HG02938 (cell line): ENCODE data around the gene MYO15A.

Source experiments
- ATAC-seq: cut with Tn5 transposase; IDR thresholded peaks from one replicate; pipeline ENCODE4 v1.9.1; 2021; ENCODE audit warnings: mild to moderate bottlenecking, moderate library complexity; ENCODE audit not compliant: unreplicated experiment

Gene MYO15A

DNA sequence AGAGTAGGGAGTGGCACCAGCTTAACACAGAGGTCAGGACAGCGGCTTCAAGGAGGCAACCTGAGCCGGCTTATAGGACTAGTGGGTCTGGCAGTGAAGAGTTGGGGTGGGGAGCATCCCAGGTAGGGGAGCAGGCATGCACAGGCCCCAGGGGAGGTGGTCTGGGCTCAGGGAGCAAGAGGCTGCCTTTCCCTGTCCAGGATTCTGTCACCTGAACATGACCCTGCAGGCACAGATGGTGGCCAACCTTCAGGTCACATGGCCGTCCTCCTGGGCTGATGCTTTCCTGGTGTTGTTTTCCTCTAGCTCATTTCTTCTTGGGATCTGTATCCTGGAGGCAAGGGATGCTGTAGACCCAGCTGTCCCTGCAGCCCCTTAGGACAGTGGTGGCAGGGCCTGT lies 3.5 kb upstream of the MYO15A start:
- no peak for ATAC-seq

DNA sequence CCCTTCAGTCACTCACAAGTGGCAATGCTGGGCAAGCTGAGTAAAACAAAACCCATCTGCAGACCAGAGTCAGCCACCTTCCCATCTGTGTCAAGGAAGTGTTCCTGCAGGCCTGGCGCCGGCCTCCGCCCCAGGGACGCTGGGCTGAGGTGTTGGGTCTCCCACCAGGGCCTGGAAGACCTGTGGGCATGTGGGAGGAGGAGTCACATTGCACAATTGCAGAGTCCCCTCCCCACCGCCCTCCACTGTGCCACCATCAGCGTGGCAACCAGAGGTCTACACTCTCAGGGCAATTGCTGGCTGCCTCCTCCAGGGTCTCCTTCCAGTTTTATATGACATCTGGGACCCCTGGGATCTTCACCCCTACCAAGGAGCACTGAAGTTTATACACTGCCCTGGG lies 3.0 kb upstream of the MYO15A start:
- ATAC-seq: no peak

DNA sequence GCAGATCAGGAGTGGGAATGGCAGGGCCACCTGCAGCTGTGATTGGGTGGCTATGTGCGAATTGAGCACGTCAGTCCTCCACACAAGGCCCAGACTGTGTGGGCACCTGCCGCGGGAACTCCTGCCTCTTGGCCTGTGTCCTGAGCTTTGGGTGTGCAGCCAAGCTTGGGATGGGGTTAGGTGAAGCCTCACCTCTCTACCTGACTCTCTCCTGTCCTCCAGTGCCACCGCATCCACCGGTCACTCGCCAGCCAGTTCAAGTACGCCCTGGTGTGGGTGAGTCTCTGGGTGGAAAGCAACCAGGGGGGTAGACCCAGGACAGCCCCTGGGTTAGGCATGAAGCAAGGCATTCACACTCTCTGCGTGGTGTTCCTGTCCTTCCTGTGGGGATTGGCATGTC lies 2.3 kb upstream of the MYO15A start:
- ATAC-seq: no peak

DNA sequence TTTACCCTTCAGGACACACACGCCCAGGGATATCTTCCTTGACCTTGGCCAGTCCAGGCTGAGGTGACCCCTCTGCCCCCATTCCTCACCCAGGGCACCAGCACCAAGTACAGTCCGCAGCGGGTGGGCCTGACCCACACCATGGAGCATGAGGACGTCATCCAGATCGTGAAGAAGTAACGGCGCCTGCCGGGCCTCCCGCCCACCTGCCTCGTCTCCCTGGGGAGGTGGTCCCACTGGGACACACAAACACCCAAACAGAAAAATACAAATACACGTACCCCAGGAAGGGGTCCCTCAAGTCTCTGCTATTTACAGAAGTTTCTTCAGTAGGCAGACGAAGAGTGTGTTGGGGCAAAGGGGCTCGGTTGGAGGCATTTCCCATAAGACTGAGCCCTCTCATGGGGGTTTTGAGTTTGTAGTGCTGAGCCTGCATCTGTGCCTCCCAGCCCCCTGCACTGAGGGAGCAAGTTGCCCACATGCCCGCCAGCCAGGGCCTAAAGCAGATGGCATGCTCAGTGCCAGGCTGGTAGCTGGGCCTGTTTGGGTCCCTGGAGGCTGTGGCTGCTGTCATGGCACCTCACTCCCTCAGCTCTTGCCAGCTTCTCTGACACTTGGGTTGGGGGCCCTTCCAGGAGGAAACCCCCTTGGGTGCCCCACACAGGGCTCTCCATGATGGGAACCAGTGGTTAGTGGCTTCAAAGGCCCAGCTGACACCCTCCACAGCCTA lies 1.3 kb upstream of the MYO15A start:
- no peak for ATAC-seq

DNA sequence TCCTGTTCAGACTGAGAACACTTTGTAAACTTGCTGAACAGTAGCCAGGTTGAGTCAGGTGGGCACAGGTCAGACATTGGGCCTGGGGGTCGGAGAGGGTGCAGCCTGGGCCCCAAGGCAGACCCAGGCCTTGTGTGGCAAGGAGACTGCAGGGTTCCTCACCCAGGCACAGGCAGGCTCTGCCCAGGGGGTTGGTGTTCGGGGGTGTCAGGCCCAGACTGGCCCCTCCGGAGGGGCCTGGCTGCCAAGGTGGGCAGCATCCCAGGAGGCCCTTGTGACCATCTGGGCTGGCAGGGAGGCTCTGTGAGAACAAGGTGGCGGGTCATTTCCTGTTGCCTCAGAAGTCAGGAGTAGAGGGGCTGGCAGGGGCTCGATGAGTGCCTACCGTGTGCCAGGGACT lies 585 bp upstream of the MYO15A start:
- no peak for ATAC-seq

DNA sequence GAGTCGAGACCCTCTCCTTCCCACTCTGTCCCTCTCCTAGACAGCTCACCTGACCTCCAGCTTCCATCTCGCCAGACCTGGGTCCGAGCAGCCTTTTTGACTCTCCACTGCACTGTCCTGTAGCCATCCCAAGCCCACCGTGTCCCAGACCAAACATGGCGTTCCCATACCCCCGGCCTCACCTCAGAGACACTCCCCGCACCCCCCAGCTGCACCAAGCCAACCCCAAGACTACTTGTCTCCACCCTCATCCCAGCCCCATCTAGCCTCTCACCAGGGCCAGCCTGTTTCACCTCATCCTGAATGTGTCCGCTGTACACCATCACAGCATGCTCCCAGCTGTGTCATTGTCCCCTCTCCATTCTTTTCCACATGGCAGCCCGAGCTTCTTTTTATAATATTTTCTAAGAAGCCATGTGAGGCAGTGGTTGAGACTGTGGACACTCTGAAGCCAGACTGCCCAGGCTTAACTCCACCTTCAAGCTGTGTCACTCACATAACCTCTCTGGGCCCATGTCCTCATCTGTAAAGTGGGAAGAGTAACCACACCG lies 1.5 kb downstream of the MYO15A start:
- no peak for ATAC-seq

DNA sequence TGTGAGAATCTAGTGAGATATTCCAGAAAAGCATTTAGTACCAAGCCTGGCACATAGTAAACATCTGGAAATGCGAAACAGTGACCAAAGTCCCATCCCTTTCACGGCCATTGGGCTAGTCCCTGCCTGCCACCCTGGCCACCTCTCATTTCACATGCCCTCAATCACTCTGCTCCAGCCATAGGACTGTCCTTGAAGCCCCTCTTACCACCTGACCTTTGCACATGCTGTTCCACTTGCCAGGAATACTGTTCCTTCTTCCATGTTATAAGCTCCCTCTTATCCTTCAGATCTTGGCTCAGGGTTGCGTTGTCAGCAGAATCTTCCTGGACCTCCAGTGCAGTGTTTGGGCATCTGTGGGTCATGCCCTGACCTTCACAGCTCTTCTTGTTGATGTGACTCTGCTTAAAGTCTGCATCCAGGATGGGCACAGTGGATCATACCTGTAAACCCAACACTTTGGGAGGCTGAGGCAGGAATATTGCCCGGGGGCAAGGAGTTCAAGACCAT lies 2.1 kb downstream of the MYO15A start:
- no peak for ATAC-seq

DNA sequence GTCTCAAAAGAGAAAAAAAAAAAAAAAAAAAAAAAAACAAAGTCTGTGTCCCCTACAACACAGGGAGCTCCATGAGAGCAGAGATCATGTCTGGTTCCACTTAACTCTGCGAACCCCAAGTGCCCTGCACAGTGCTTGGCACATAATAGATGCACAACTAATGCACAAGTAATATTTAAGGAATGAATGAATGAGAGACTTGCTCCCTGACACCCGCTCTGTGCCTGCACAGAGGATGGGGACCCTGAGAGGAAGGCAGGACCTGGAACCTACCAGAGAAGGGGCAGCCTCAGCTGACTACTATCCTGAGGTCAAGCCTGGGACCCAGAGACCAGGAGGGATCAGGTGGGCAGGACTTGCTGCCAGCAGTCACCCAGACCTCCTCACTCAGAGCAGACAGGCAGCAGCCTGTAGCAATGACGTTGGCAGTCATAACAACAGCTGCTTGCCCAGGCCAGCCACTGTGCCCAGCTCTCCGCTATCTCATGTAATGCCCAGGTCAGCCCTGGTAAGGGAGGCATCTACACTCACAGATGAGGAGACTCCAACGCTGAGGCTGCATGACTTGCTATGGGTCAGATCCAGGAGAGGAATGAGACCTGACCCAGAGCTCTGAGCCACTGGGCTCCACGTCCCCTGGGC lies 2.9 kb downstream of the MYO15A start:
- no peak for ATAC-seq

DNA sequence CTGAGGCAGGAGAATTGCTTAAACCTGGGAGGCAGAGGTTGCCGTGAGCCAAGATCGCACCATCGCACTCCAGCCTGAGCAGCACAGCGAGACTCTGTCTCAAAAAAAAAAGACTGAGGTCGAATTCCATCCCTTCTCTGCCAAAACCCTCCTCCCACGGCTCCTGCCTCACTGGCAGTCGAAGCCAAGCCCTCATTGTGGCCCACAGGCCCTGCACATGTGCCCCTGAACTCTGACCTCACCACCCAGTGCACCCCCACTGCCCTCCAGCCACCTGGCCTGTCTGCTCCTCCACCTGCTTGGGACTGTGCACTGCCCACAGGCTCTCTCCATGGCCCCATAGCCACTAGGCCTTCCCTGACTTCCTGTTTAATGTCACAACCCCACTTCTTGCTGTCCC lies 7.0 kb downstream of the MYO15A start:
- no peak for ATAC-seq

DNA sequence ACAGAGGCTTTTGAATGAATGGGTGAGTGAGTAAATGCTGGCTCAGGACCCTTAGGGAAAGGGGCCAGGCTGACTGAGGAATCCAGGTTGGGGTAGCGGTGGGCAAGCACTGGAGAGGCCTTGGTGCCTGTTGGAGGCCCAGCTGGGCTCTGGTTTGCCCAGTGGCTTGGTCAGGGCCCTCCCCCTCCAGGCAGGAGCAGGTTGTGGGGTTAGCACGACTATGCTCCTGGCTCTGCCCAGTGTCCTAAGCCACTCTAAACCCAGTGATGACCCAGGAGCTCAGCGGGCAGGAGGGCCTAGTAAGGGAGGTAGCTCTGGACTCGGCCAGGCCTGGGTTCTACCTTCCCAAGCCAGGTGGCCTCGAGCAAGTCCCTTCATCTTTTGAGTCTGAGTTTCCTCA lies 7.5 kb downstream of the MYO15A start:
- no peak for ATAC-seq

DNA sequence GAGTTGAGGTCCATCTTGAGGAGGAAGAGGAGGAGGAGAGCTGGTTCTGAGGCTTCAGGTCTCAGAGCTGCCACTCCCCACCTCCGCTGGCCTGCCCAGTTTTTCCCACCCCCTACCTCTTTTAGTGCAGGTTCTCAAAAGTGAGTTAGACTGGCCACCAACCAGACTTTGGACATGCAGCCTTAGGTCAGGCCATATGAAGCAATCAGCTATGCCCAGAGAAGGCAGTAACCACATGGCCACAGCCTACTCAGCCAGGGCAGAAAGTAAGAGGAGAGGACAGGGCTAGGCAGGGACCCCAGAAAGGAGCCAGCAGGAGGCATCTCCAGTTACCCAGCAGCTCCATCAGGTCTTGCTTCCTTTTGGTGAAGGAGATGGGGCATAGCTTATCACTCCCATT lies 9.0 kb downstream of the MYO15A start:
- ATAC-seq: no peak

DNA sequence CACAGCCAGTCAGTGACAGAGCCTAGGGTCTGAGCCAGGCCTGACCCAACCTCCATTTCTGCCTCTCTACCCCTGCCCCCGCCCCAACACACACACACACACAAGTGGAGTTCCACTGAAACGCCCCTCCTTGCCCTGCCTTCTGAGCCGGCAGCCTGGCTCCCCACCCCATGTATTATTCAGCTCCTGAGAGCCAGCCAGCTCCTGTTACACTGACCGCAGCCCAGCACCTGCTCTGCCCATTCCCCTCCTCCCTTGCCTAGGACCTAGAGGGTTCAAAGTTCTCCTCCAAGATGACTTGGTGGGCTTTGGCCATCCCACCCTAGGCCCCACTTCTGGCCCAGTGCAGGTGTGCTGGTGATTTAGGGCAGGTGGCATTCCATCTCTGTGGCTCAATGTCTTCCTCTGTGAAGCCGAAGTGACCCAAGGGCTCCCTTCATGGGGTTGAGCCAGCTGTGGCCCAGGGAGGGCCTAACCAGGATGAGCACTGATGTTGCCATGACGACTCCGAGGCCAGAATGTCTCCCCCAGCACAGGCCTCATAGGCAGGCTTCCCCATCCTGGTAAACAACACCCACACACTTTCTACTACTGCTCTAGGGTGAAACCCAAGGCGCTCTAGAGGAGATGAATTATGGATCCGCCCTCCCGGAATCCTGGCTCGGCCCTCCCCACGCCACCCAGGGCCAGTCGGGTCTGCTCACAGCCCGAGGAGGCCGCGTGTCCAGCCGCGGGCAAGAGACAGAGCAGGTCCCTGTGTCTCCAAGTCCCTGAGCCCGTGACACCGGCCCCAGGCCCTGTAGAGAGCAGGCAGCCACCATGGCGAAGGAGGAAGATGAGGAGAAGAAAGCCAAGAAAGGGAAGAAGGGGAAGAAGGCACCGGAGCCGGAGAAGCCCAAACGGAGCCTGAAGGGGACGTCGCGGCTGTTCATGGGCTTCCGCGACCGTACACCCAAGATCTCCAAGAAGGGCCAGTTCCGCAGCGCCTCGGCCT lies 9.7 kb downstream of the MYO15A start:
- ATAC-seq: no peak

DNA sequence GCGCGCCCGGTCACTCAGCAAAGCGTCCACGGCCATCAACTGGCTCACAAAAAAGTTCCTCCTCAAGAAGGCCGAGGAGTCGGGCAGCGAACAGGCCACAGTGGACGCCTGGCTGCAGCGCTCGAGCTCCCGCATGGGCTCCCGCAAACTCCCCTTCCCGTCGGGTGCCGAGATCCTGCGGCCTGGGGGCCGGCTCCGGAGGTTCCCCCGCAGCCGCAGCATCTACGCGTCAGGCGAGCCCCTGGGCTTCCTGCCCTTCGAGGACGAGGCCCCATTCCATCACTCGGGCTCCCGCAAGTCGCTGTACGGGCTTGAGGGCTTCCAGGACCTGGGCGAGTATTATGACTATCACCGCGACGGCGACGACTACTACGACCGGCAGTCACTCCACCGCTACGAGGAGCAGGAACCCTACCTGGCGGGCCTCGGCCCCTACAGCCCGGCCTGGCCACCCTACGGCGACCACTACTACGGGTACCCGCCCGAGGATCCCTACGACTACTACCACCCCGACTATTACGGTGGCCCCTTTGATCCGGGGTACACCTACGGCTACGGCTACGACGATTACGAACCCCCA lies 10.7 kb downstream of the MYO15A start:
- ATAC-seq: no peak

DNA sequence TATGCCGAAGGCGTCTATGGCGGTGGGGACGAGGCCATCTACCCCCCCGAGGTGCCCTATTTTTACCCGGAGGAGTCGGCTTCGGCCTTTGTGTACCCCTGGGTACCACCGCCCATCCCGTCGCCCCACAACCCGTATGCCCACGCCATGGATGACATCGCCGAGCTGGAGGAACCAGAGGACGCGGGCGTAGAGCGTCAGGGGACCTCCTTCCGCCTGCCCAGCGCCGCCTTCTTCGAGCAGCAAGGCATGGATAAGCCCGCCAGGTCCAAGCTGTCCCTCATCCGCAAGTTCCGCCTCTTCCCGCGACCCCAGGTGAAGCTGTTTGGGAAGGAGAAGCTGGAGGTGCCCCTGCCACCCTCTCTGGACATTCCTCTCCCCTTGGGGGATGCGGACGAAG lies 11.4 kb downstream of the MYO15A start:
- no peak for ATAC-seq

DNA sequence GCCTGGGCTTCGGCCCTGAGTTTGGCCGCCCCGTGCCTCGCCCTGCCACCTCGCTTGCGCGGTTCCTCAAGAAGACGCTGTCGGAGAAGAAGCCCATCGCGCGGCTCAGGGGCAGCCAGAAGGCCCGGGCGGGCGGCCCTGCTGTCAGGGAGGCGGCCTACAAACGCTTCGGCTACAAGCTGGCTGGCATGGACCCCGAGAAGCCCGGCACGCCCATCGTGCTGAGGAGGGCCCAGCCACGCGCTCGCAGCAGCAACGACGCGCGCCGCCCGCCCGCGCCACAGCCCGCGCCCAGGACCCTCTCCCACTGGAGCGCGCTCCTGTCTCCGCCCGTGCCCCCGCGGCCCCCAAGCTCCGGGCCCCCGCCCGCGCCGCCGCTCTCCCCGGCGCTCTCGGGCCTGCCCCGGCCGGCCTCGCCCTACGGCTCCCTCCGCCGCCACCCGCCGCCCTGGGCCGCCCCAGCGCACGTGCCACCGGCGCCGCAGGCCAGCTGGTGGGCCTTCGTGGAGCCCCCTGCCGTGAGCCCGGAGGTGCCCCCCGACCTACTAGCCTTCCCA lies 12.0 kb downstream of the MYO15A start:
- no peak for ATAC-seq

DNA sequence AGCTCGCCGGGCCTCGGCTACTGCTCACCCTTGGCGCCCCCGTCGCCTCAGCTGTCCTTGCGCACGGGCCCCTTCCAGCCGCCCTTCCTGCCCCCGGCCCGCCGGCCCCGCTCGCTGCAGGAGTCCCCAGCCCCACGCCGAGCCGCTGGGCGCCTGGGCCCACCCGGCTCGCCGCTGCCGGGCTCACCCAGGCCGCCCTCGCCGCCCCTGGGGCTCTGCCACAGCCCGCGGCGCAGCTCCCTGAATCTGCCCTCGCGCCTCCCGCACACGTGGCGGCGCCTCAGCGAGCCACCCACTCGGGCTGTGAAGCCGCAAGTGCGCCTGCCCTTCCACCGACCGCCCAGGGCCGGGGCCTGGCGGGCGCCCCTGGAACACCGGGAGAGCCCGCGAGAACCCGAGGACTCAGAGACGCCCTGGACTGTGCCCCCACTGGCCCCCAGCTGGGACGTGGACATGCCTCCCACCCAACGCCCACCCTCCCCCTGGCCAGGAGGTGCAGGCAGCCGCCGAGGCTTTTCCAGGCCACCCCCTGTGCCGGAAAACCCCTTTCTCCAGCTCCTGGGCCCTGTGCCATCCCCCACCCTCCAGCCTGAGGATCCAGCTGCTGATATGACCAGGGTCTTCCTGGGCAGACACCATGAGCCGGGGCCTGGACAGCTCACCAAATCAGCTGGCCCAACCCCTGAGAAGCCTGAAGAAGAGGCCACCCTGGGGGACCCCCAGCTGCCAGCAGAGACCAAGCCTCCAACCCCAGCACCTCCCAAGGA lies 12.8 kb downstream of the MYO15A start:
- no peak for ATAC-seq

DNA sequence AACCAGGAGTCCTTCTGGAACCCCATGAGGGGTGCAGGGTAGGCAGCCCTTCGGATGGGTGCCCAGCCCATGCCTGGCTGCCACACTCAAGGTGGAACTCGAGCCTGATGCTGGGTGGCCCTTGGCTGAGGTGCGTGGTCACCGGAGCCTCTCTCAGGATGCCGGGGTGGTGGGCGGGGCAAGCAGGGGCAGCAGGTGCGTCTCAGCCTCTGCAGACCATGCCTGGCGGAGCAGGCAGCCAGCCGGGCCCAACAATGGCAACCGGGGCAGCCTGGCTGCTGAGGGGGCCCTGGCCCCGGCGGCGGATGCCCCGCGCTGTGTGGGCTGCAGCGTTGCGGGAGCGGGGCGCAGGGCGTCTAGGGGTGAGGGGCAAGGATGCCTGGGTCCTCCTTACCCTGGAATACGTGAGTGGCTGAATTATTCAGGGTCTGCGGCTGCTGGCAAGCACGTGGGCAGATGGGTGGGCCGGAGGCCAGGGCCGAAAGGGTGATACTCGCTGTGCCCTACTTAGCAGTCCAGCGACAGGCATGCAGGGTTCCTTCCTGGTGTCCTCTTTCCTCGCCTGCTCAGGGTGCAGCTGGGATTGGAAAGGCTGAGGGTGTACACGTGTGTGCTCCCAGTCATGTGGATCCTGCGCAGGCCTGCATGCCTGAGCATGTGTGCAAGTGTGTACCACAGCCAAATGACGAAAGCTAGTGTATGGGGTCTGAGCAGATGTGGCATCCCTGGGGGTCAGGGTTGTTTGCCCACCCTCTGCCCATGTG lies 14.6 kb downstream of the MYO15A start:
- ATAC-seq: no peak

DNA sequence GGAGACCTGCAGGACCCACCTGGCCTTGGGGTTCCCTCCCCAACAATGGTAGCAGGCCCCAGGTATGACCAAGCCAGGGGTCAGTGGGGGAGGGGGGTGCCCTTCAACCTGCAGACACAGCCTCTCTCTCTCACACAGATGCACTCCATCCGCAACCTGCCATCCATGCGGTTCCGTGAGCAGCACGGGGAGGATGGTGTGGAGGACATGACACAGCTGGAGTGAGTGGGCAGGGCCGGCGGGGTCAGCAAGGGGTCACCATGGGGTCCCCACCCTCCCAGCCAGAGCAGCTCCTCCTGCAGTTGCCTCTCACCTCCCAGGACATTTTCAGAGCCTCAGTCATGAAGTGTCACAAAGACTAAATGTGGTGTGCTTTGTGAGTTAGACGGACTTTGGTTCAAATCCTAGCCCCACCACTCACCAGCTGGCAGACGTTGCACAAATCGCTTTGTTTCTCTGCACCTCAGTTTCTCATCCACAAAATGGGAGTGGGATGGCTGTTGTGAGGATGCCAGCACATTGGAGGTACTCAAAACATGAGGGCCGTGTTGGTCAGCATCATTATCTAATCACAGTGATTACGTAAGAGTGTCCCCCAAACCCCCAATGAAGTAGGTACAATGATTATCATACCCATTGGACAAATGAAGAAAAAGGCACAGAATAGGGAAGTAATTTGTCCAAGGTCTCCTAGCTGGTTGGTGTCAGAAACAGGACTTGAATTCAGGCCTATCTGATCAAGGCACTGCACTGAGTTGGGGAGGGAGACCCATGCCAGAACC lies 16.0 kb downstream of the MYO15A start:
- ATAC-seq: no peak
